Suppressor macrophage treated with lipopolysaccharide for 1 hour (primary cell): Measurements from ENCODE around the gene ETS1.

Experiments
- DNase-seq, 3 donors: peaks; one replicate each; pipeline ENCODE4 v3.0.0-alpha.2; 2020 to 2022

The ETS1 gene

GRCh38 chr11:128500493-128500892 is 86.9 kb downstream of the ETS1 start:
- no peak for DNase-seq

GRCh38 chr11:128499613-128500253 is 87.6 kb downstream of the ETS1 start:
- DNase-seq: no peak

GRCh38 chr11:128498721-128499245 is 88.6 kb downstream of the ETS1 start:
- no peak for DNase-seq

GRCh38 chr11:128497776-128498095 is 89.6 kb downstream of the ETS1 start:
- DNase-seq: no peak

- DNase-seq: peak in 2 of 3 donors; percentile 20 to 46
Observed at GRCh38 chr11:128497061-128497775, 90.1 kb downstream of the ETS1 start.

GRCh38 chr11:128496692-128497060 is 90.7 kb downstream of the ETS1 start:
- DNase-seq: peak; percentile 37 to 62 (median 42)

- no peak for DNase-seq
Observed at GRCh38 chr11:128496249-128496648, 91.1 kb downstream of the ETS1 start.

GRCh38 chr11:128494418-128495332 is 92.7 kb downstream of the ETS1 start:
- DNase-seq: no peak

GRCh38 chr11:128493570-128493965 is 93.8 kb downstream of the ETS1 start:
- DNase-seq: no peak

- DNase-seq: no peak
Observed at GRCh38 chr11:128492903-128493569, 94.3 kb downstream of the ETS1 start.

- DNase-seq: peak; percentile 41 to 63 (median 52)
Observed at GRCh38 chr11:128492461-128492860, 94.9 kb downstream of the ETS1 start.

- DNase-seq: no peak
Observed at GRCh38 chr11:128491195-128491936, 96.0 kb downstream of the ETS1 start.

- DNase-seq: no peak
Observed at GRCh38 chr11:128490092-128490491, 97.3 kb downstream of the ETS1 start.

- DNase-seq: peak; percentile 33 to 50 (median 48)
Observed at GRCh38 chr11:128488471-128488870, 98.9 kb downstream of the ETS1 start.

GRCh38 chr11:128487978-128488377 is 99.4 kb downstream of the ETS1 start:
- no peak for DNase-seq

GRCh38 chr11:128484172-128484571 is 103.2 kb downstream of the ETS1 start:
- no peak for DNase-seq

GRCh38 chr11:128483211-128483788 is 104.1 kb downstream of the ETS1 start:
- DNase-seq: peak; percentile 61 to 65 (median 61)

- peak in 1 of 3 donors; percentile 23 for DNase-seq
Observed at GRCh38 chr11:128482512-128483191, 104.7 kb downstream of the ETS1 start.

GRCh38 chr11:128482092-128482491 is 105.3 kb downstream of the ETS1 start:
- DNase-seq: no peak

- no peak for DNase-seq
Observed at GRCh38 chr11:128481135-128481534, 106.2 kb downstream of the ETS1 start.

GRCh38 chr11:128480665-128481064 is 106.7 kb downstream of the ETS1 start:
- DNase-seq: no peak
